SH-SY5Y (cell line): ENCODE measurements around the gene GH1.
"Not testable (repeated sequence)": the region's sequence is repeated elsewhere in the genome, so short reads cannot be mapped to it uniquely, and the experiment has no call there.

Experiments
- GATA2 ChIP-seq: IDR thresholded peaks from 2 replicates; pipeline ENCODE4 v1.6.1; 2011; ENCODE audit warnings: mild to moderate bottlenecking, low read depth, low read length
- GATA3 ChIP-seq: IDR thresholded peaks from 2 replicates; pipeline ENCODE4 v1.6.1; 2011; ENCODE audit warnings: low read depth, mild to moderate bottlenecking, low read length, moderate library complexity

GH1 gene

DNA sequence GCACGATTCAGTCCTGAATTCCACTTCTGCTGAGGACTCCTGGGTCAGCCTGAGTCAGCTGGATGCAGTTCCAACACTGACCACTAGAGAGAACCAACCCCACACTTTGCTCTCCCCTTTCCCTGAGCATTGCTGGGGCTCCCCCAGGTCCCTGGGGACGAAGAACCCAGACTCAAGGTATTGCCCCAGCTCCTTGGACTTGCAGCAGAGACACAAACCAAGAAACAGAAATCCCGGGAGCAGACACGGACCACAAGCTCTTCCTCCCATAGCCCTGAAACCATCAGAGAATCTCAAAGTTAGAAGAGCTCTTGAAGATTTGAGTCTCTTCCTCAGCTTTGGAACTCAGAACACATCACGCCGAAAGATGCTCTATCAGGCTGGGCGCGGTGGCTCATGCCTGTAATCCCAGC, 678 bp upstream of the GH1 start:
- TF ChIP-seq GATA2 (no peak), GATA3 (no peak)

DNA sequence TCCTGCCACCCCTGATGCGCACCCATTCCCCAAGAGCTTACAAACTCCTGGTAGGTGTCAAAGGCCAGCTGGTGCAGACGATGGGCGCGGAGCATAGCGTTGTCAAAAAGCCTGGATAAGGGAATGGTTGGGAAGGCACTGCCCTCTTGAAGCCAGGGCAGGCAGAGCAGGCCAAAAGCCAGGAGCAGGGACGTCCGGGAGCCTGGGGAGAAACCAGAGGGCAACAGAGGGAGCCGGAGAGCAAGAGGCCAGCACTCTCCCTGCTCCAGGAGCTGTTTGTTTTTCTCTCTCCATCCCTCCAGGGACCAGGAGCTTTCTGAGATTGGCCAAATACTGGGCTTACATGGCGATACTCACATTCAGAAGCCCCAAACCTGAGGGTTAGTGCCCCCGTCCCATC, 334 bp downstream of the GH1 start:
- TF ChIP-seq GATA3 (no peak), GATA2 (no peak)

DNA sequence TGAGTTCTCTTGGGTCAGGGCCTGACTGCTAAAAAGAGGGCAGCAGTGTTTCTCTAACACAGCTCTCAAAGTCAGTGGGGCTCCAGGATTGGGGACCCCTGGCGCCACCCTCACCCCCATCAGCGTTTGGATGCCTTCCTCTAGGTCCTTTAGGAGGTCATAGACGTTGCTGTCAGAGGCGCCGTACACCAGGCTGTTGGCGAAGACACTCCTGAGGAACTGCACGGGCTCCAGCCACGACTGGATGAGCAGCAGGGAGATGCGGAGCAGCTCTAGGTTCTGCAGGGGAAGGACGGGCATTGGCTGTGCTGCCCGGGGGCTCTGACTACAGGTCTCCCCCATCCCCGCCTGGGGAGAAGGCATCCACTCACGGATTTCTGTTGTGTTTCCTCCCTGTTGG, 993 bp downstream of the GH1 start:
- TF ChIP-seq GATA2 (no peak), GATA3 (no peak)

DNA sequence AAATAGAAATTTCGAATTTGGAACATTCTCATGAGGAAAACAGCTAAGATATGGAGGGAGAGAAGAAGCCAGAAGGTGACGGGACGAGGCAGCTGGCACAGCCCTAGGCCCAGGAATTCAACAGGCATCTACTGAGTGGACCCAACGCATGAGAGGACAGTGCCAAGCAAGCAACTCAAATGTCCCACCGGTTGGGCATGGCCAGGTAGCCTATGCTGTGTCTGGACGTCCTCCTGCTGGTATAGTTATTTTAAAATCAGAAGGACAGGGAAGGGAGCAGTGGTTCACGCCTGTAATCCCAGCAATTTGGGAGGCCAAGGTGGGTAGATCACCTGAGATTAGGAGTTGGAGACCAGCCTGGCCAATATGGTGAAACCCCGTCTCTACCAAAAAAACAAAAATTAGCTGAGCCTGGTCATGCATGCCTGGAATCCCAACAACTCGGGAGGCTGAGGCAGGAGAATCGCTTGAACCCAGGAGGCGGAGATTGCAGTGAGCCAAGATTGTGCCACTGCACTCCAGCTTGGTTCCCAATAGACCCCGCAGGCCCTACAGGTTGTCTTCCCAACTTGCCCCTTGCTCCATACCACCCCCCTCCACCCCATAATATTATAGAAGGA, 2.0 kb downstream of the GH1 start:
- no peak for TF ChIP-seq GATA2
- no peak for TF ChIP-seq GATA3

DNA sequence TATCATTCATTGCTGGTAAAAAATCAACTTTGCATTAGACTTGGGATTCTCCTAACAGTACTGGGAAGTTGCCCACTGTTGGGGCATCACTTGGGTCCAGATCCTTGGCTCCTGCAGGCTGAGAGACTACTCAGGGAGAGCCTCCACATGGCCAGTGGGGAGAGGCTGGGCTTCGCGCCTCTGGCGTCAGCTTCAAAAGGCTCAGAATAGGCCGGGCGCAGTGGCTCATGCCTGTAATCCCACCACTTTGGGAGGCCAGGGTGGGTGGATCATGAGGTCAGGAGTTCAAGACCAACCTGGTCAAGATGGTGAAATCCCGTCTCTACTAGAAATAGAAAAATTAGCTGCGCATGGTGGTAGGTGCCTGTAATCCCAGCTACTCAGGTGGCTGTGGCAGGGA, 4.2 kb downstream of the GH1 start:
- TF ChIP-seq GATA2 (no peak), GATA3 (no peak)

DNA sequence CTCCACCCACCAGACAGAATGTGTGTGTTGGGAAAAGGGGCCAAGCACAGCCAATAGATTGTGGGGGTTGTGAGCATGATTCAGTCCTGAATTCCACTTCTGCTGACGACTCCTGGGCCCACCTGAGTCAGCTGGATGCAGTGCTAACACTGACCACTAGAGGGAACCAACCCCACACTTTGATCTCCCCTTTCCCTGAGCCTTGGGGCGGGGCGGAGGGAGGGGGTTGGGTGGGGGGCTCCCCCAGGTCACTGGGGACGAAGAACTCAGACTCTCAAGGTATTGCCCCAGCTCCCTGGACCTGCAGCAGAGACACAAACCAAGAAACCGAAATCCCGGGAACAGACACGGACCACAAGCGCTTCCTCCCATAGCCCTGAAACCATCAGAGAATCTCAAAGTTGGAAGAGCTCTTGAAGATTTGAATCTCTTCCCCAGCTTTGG, 7.0 kb downstream of the GH1 start:
- TF ChIP-seq GATA2, result no peak
- TF ChIP-seq GATA3, result no peak

DNA sequence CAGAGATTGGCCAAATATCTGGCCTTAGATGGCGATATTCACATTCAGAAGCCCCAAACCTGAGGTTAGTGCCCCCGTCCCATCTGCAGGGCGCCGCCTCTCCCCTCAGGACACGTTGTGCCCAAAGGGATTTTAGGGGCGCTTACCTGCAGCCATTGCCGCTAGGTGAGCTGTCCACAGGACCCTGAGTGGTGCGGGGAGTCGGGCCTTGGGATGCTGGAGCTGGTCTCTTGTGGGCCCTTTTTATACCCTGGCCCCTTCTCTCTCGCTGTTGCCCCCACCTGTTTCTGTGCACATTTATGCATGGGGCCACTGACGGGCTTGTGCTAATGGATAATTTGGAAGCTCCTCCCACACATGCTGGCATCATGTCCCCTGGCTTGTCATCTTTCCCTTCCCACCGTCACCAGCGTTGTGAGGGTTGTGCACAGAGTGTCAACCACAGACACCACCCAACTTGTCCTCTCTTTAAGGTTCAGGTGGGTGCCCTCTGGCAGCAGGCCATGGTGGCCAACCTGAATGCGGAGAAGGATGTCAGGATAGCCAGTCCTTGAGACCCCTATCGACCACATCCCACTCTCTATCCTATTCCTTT, 7.5 kb downstream of the GH1 start, which contains the start of gene CSHL1:
TSS of gene CSHL1 (minus strand) at position 218 of the 595 bp plus-strand sequence. CDS start at position 156, 62 bp downstream.
- TF ChIP-seq GATA2 (no peak), GATA3 (no peak)

DNA sequence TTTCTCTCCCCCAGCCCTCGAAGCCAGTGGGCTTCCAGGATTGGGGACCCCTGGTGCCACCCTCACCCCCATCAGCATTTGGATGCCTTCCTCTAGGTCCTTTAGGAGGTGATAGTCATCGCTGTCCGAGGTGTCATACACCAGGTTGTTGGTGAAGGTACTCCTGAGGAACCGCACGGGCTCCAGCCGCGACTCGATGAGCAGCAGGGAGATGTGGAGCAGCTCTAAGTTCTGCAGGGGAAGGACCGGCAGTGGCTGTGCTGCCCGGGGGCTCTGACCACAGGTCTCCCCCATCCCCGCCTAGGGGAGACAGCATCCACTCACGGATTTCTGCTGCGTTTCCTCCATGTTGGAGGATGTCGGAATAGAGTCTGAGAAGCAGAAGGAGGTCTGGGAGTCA, 8.5 kb downstream of the GH1 start:
- no peak for TF ChIP-seq GATA3
- TF ChIP-seq GATA2, result no peak

DNA sequence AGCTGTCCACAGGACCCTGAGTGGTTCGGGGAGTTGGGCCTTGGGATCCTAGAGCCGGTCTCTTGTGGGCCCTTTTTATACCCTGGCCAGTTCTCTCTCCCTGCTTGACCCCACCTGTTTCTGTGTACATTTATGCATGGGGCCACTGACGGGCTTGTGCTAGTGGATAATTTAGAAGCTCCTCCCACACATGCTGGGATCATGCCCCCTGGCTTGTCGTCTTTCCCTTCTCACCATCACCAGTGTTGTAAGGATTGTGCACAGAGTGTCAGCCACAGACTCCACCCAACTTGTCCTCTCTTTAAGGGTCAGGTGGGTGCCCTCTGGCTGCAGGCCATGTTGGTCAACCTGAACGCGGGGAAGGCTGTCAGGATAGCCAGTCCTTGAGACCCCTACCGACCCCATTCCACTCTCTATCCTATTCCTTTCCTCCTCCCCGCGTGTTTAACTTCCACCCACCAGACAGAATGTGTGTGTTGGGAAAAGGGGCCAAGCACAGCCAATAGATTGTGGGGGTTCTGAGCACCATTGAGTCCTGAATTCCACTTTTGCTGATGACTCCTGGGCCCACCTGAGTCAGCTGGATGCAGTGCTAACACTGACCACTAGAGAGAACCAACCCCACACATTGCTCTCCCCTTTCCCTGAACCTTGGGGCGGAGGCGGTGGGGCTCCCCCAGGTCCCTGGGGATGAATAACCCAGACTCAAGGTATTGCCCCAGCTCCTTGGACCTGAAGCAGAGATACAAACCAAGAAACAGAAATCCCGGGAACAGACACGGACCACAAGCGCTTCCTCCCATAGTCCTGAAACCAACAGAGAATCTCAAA, 21.9 kb downstream of the GH1 start, which contains the start of gene CSH1:
TSS of gene CSH1 (minus strand) at position 51 of the 831 bp plus-strand sequence. CDS start 63 bp downstream, outside the sequence.
- not testable (repeated sequence) for TF ChIP-seq GATA2, GATA3

DNA sequence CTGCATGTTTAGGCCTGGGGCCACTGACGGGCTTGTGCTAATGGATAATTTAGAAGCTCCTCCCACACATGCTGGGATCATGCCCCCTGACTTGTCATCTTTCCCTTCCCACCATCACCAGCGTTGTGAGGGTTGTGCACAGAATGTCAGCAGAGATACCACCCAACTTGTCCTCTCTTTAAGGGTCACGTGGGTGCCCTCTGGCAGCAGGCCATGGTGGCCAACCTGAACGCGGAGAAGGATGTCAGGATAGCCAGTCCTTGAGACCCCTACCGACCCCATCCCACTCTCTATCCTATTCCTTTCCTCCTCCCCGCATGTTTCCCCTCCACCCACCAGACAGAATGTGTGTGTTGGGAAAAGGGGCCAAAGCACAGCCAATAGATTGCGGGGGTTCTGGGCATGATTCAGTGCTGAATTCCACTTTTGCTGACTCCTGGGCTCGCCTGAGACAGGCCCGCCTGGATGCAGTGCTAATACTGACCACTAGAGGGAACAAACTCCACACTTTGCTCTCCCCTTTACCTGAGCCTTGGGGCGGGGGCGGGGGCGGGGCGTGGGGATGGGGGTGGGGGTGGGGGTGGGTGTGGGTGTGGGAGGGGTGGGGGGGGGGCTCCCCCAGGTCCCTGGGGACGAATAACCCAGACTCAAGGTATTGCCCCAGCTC, 36.6 kb downstream of the GH1 start, which contains the start of gene GH2:
TSS of gene GH2 (minus strand) at position 10 of the 667 bp plus-strand sequence. CDS start 143 bp downstream, outside the sequence.
- TF ChIP-seq GATA2 (no peak), GATA3 (no peak)

DNA sequence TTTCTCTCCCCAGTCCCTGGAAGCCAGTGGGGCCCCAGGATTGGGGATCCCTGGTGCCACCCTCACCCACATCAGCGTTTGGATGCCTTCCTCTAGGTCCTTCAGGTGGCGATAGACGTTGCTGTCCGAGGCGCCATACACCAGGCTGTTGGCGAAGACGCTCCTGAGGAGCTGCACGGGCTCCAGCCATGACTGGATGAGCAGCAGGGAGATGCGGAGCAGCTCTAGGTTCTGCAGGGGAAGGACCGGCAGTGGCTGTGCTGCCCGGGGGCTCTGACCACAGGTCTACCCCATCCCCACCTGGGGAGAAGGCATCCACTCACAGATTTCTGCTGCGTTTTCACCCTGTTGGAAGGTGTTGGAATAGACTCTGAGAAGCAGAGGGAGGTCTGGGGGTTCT, 37.9 kb downstream of the GH1 start:
- TF ChIP-seq GATA3, result no peak
- no peak for TF ChIP-seq GATA2

DNA sequence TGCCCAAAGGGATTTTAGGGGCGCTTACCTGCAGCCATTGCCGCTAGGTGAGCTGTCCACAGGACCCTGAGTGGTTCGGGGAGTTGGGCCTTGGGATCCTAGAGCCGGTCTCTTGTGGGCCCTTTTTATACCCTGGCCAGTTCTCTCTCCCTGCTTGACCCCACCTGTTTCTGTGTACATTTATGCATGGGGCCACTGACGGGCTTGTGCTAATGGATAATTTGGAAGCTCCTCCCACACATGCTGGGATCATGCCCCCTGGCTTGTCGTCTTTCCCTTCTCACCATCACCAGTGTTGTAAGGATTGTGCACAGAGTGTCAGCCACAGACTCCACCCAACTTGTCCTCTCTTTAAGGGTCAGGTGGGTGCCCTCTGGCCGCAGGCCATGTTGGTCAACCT, 45.1 kb downstream of the GH1 start, which contains the start of gene CSH2:
TSS of gene CSH2 (minus strand) at position 101 of the 400 bp plus-strand sequence. CDS start at position 38, 63 bp downstream.
- not testable (repeated sequence) for TF ChIP-seq GATA2, GATA3
